ENCODE results near the gene SGCD. TPM values are rescaled to one million over a fixed set of nuclear protein-coding genes. Genes with fewer than 3 reads are reported as not detected.

SGCD gene
- total and polyA plus RNA-seq, 2 of the 4 experiments (the other 2 are of a cell fraction), result 5.8 to 10.6 TPM

DNA sequence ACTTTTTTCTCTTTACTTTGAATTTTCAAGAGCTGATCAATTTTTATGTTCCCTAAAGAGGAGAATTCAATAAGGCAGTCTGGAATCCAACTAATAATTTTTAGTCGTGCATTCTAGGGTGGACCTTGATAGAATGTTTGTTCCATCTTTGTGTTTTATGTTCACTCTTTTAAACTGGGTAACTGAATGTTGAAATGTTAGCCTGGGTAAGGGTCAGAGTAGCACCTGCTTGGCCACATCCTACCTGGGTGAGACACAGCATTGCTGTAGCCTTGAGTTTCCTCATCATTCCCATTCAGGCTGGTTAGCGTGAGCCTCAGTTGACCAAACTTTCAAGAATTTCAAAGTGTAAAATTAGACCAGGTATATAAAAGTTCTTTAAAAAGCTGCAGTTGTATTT, 85.0 kb downstream of the SGCD start:
- ChIA-PET CTCF (no interaction called here), POLR2A (ENCODE audit: unreplicated experiment) (no interaction called here)
- Histone ChIP-seq H3K23ac (ENCODE audit: low read depth, low read length) (no peak overlapping the region), H2BK5ac (ENCODE audit: low read depth, low read length, poor library complexity, severe bottlenecking) (no peak overlapping the region), H2BK15ac (ENCODE audit: low read depth, low read length) (peak overlapping the region; percentile 93; the same call in 1 of the 3 replicates), H3K4me3 (ENCODE audit: insufficient read depth, low read depth, low read length) (no peak overlapping the region), H4K5ac (ENCODE audit: low read depth, low read length) (peak overlapping the region; percentile 82; the same call in 1 of the 2 replicates), H3K27me3 (ENCODE audit: control insufficient read depth, insufficient read depth, low read length) (no peaks in the 10 kb centered on the region), H3K9me3 (ENCODE audit: control insufficient read depth, insufficient read depth, low read length) (no peaks in the 10 kb centered on the region), H2BK120ac (ENCODE audit: low read depth, low read length) (no peak overlapping the region; the same call in 1 of the 2 replicates), H3K27ac (ENCODE audit: insufficient read depth, low read length) (peak overlapping the region; percentile 69; the same call in 1 of the 2 replicates), H3K79me1 (ENCODE audit: low read depth in 1 of 2, low read length in 2 of 2) (0 out of 4 replicates have a peak, but pooled peaks cover 0 to 5% of the 10 kb centered on the region in 2 experiments), H3K4me2 (ENCODE audit: low read depth, low read length) (no peak overlapping the region), H3K9me1 (ENCODE audit: insufficient read depth, low read length) (peaks cover 4% of the 10 kb centered on the region; the same call in 1 of the 2 replicates), H3K14ac (replicated peaks; ENCODE audit: low read depth, low read length) (peak overlapping the region; percentile 64; the same call in 1 of the 2 replicates), H2AFZ (replicated peaks; ENCODE audit: low read length, poor library complexity) (no peak overlapping the region), H4K91ac (ENCODE audit: insufficient read depth, low read depth, low read length) (peak overlapping the region; percentile 52; the same call in 1 of the 2 replicates), H3K9ac (ENCODE audit: low read depth, low read length) (no peak overlapping the region), H2AK5ac (ENCODE audit: low read depth, low read length) (peak overlapping the region; percentile 92), H3K18ac (ENCODE audit: low read depth, low read length) (peak overlapping the region; percentile 94), H4K8ac (ENCODE audit: low read depth in 2 of 2, low read length in 2 of 2) (no peak overlapping the region), H3K36me3 (ENCODE audit: control insufficient read depth, insufficient read depth, low read length) (no peaks in the 10 kb centered on the region), H3K4me1 (ENCODE audit: control insufficient read depth, insufficient read depth, low read length) (peaks cover 10% of the 10 kb centered on the region), H2BK20ac (ENCODE audit: low read depth, low read length) (peak overlapping the region; percentile 77; the same call in 1 of the 2 replicates), H3K56ac (ENCODE audit: extremely low read depth, insufficient read depth, low read length) (no peak overlapping the region), H3K4ac (ENCODE audit: low read depth, low read length) (peak overlapping the region; percentile 68; the same call in 1 of the 2 replicates), H4K20me1 (ENCODE audit: insufficient read depth, low read length) (no peaks in the 10 kb centered on the region), H2AK9ac (replicated peaks; ENCODE audit: low read depth, low read length, poor library complexity) (no peak overlapping the region)
- intact Hi-C loops (cut with micrococcal nuclease) (no loop called here), in situ Hi-C loops (cut with MboI; ENCODE audit: low sequenced_read_pairs) (no loop called here), dilution Hi-C loops (cut with HindIII; ENCODE audit: low sequenced_read_pairs, unreplicated experiment) (no loop called here)
- DNase-seq, result no peak
- TF ChIP-seq, protein P1, sequence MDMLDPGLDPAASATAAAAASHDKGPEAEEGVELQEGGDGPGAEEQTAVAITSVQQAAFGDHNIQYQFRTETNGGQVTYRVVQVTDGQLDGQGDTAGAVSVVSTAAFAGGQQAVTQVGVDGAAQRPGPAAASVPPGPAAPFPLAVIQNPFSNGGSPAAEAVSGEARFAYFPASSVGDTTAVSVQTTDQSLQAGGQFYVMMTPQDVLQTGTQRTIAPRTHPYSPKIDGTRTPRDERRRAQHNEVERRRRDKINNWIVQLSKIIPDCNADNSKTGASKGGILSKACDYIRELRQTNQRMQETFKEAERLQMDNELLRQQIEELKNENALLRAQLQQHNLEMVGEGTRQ (IDR thresholded peaks at IDR 0.05; ENCODE audit: low read depth, low read length), result no peak
- no peak for TF ChIP-seq FOS (IDR thresholded peaks at IDR 0.05; ENCODE audit: low read depth, low read length)
- no CpG with 5 or more reads among the region's 2 CpGs for WGBS, 2 experiments (ENCODE audit: extremely low coverage in 2 of 2, insufficient read length in 1 of 2)
- ATAC-seq (ENCODE audit: low read depth), result no peak
- no TSS peak for BruUV-seq (replicated peaks)

All from IMR-90 (cell line).